Activated gamma-delta T cell treated with Interleukin-2 at 50 U/mL for 16 hours (primary cell): ENCODE data around the gene MACF1.
A peak's percentile ranks its signal among the peaks of the same experiment; 100 is the strongest.

Experiments used
- DNase-seq: peaks from one replicate; pipeline ENCODE4 v3.0.0-alpha.2; 2020

The MACF1 gene

GRCh38 chr1:39360731-39361130, 156.2 kb downstream of the MACF1 start:
- DNase-seq, result no peak

DNA sequence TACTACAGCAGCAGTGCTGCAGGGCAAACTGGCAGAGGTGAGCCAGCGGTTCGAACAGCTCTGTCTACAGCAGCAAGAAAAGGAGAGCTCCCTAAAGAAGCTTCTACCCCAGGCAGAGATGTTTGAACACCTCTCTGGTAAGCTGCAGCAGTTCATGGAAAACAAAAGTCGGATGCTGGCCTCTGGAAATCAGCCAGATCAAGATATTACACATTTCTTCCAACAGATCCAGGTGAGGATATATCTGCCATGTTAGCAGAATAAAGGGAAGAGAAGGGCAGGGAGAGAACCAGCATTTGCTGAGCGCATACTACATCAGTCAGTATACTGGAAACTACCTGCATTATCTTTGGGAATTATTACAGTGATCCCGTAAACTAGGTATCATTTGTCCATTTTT, 157.0 kb downstream of the MACF1 start:
- DNase-seq, result no peak

- no peak for DNase-seq
Observed at GRCh38 chr1:39363267-39363666, 158.8 kb downstream of the MACF1 start.

DNA sequence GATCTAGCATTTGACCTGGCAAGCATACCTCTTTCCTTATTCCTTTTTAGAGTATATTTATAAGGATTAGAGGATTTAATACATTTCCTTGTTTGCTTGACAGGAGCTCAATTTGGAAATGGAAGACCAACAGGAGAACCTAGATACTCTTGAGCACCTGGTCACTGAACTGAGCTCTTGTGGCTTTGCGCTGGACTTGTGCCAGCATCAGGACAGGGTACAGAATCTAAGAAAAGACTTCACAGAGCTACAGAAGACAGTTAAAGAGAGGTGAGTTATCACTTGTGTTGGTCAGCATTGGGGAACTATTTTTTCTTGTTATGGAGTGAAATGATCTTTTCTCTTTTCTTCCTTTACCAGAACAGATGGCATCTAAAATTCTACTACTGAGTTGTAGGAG, 163.6 kb downstream of the MACF1 start:
- no peak for DNase-seq

DNA sequence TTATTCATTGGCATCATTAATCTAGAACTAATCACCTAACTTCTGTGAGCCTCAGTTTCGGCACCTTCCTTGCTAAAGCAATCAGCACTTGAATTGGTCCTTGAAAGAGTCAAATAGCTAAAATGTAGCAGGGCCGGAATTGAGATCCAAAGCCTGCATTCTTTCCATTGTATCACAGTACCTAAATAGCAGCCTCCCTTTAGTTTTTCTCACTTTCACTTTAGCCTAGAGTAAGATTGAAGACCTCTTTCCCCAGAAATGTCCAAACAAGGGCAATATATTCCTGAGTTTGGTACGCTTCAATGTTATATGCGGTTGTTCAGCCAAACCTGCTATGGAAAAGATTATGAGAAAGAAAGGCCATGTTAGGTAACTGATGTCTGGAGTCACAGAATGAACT, 165.1 kb downstream of the MACF1 start:
- no peak for DNase-seq

GRCh38 chr1:39370602-39371001, 166.1 kb downstream of the MACF1 start:
- DNase-seq, result no peak

- DNase-seq, result no peak
Observed at GRCh38 chr1:39372105-39372504, 167.6 kb downstream of the MACF1 start.

DNA sequence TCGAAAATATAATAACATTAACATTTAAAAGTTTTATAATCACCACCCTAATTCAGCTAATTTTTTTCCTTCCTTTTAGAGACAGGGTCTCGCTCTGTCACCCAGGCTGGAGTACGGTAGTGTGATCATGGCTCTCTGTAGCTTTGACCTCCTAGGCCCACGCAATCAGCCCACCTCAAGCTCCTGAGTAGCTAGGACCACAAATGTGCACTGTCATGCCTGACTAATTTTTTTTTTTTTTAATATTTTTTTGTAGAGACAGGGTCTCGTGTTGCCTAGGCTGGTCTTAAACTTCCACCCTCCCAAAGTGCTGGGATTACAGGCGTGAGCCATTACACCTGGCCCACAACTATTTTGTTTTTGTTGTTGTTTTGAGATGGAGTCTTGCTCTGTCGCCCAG, 172.2 kb downstream of the MACF1 start:
- no peak for DNase-seq

DNA sequence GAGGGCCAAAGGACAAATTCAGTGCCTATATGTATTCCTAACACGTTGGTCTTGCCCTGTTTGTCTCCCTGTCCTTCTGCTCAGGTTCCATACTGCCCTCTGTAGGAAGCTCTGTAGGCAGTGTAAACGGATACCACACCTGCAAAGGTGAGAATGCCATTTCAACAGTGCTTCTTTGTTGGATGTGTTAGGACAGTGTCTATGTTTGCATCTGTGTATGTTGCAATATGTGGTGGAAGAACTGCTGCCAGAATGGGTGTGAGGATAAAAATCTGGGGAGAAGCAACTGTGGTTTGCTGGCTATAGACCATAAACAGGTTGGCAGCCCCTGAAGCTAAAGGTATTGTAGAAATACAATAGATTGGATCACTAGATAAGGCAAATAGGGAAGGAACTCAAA, 173.9 kb downstream of the MACF1 start:
- no peak for DNase-seq

- DNase-seq, result no peak
Observed at GRCh38 chr1:39379187-39379586, 174.7 kb downstream of the MACF1 start.

DNA sequence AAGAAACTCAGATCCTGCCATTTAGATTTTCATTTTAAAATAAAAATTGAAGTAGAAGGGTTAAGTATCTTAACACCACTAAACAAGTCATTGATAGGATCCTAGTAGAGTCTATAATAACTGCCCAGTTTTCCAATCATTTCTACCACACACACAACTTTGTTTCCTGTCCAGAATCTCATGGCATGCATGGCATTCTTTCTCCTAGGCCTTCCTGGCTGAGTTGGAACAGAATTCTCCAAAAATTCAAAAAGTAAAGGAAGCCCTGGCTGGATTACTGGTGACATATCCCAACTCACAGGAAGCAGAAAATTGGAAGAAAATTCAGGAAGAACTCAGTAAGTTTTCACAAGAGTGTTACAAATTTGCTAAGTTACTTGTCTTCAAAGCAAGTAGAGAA, 175.5 kb downstream of the MACF1 start:
- no peak for DNase-seq

- no peak for DNase-seq
Observed at GRCh38 chr1:39381839-39382238, 177.3 kb downstream of the MACF1 start.

DNA sequence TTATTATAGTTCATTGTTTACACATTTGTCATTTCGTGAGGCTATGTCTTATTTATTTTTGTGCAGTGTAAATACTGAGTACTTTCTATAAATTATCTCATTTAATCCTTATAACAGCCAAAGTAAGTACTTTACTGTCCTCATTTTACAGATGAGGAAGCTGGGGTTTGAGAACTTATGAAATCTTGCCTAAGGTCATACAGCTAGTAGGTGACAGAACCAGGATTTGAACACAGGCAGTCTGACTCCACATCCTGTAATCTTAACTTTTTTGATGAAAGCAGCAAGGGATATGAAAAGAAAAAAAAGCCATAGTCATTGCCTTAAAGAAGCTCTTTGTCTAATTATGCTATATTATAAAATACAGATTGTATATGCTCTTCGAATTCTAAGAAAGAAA, 179.8 kb downstream of the MACF1 start:
- DNase-seq, result no peak

- DNase-seq, result no peak
Observed at GRCh38 chr1:39385067-39385988, 180.8 kb downstream of the MACF1 start.

DNA sequence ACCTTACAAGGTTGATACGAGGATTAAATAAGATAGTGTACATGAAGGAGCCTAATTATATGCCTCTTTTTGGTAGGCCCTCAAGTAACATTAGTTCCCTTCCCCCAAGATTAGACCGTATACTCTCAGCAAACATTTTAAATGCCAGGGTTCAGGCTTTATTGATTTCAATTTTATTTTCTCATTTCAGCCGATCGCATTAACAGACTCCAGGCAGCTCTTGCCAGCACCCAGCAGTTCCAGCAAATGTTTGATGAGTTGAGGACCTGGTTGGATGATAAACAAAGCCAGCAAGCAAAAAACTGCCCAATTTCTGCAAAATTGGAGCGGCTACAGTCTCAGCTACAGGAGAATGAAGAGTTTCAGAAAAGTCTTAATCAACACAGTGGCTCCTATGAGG, 182.5 kb downstream of the MACF1 start:
- DNase-seq, result no peak

GRCh38 chr1:39387452-39387851, 183.0 kb downstream of the MACF1 start:
- DNase-seq, result no peak

GRCh38 chr1:39391691-39392679, 187.5 kb downstream of the MACF1 start:
- no peak for DNase-seq

DNA sequence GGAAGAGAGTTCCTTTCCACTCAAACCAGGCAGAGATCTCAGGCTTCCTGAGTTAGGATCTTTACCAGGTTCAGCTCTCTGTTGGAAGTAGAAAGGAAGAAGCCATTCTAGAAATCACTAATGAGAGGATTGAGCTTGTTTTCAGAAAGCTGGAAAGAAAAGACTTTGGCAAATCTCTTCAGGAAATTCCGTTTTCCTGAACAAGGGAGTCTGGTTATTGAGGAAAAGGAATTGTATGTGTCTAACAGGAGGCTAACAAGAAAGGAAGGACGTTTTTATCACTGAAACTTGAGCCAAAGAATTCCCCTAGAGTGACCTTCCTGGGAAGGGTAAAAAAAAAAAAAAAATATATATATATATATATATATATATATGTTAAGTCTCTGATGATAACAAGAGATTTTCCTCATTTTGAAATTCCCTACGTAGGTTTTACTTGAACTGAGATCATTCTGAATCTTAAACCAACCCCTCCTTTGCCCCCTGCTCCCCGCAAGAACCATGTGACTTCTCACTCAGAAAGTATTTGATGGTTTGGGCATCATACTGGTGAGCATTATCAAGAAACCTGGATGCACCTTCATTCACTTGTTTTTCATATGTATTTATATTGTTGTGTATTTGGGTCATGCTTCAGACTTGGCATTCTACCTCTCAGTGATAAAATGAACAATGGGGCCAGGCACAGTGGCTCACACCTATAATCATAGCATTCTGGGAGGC, 188.5 kb downstream of the MACF1 start:
- no peak for DNase-seq

GRCh38 chr1:39393645-39394044, 189.2 kb downstream of the MACF1 start:
- no peak for DNase-seq

DNA sequence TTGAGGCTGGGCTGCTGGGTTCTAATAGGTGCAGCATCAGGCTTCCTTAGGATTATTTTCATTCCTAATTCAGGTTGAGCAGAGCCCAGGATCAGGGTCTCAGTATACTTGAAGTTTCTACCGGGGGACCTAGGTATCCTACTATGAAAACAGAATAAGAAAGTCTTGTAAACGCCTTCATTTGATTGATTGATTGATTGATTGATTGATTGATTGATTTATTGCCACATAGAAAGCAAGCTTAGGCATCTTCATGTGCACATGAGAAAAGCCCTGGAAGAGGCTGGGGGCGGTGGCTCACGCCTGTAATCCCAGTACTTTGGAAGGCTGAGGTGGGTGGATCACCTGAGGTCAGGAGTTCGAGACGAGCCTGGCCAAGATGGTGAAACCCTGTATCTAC, 189.6 kb downstream of the MACF1 start:
- no peak for DNase-seq

GRCh38 chr1:39394598-39394997, 190.1 kb downstream of the MACF1 start:
- DNase-seq, result peak; percentile 35

- DNase-seq, result no peak
Observed at GRCh38 chr1:39395357-39395831, 190.9 kb downstream of the MACF1 start.

- no peak for DNase-seq
Observed at GRCh38 chr1:39396671-39397070, 192.2 kb downstream of the MACF1 start.
